ENCODE data around the gene RPS6KA1.
"Not testable (repeated sequence)": the region's sequence is repeated elsewhere in the genome, so short reads cannot be mapped to it uniquely, and the experiment has no call there.

The RPS6KA1 gene

GRCh38 chr1:26555550-26555981 is 26.0 kb downstream of the RPS6KA1 start:
- DNase-seq (ENCODE audit: low spot score), result no peak

GRCh38 chr1:26556111-26556510 is 26.6 kb downstream of the RPS6KA1 start:
- no peak for DNase-seq (ENCODE audit: low spot score)

- DNase-seq (ENCODE audit: low spot score), result no peak
Measured at GRCh38 chr1:26557008-26557407, 27.4 kb downstream of the RPS6KA1 start.

GRCh38 chr1:26558685-26559048 is 29.1 kb downstream of the RPS6KA1 start:
- DNase-seq (ENCODE audit: low spot score), result no peak

- DNase-seq (ENCODE audit: low spot score), result no peak
Measured at GRCh38 chr1:26560403-26560780, 30.8 kb downstream of the RPS6KA1 start.

- DNase-seq (ENCODE audit: low spot score), result no peak
Measured at GRCh38 chr1:26570287-26570686, 40.7 kb downstream of the RPS6KA1 start.

- DNase-seq (ENCODE audit: low spot score), result no peak
Measured at GRCh38 chr1:26571381-26571780, 41.8 kb downstream of the RPS6KA1 start.

- DNase-seq (ENCODE audit: low spot score), result no peak
Measured at GRCh38 chr1:26574018-26574417, 44.5 kb downstream of the RPS6KA1 start.

- no peak for DNase-seq (ENCODE audit: low spot score)
Measured at GRCh38 chr1:26574719-26575251, 45.2 kb downstream of the RPS6KA1 start.

GRCh38 chr1:26575348-26575747 is 45.8 kb downstream of the RPS6KA1 start:
- no peak for DNase-seq (ENCODE audit: low spot score)

- DNase-seq (ENCODE audit: low spot score), result no peak
Measured at GRCh38 chr1:26578167-26578566, 48.6 kb downstream of the RPS6KA1 start.

- DNase-seq (ENCODE audit: low spot score), result no peak
Measured at GRCh38 chr1:26579681-26580111, 50.1 kb downstream of the RPS6KA1 start.

GRCh38 chr1:26580116-26580515 is 50.6 kb downstream of the RPS6KA1 start:
- no peak for DNase-seq (ENCODE audit: low spot score)

- no peak for DNase-seq (ENCODE audit: low spot score)
Measured at GRCh38 chr1:26581287-26581651, 51.7 kb downstream of the RPS6KA1 start.

- DNase-seq (ENCODE audit: low spot score), result no peak
Measured at GRCh38 chr1:26582053-26582835, 52.7 kb downstream of the RPS6KA1 start.

- DNase-seq (ENCODE audit: low spot score), result no peak
Measured at GRCh38 chr1:26582836-26583460, 53.4 kb downstream of the RPS6KA1 start.

GRCh38 chr1:26583646-26584485 is 54.3 kb downstream of the RPS6KA1 start:
- peak; percentile 60 for DNase-seq (ENCODE audit: low spot score)

GRCh38 chr1:26584588-26584987 is 55.0 kb downstream of the RPS6KA1 start:
- not testable (repeated sequence) for DNase-seq (ENCODE audit: low spot score)

GRCh38 chr1:26585471-26585870 is 55.9 kb downstream of the RPS6KA1 start:
- no peak for DNase-seq (ENCODE audit: low spot score)

GRCh38 chr1:26593385-26593784 is 63.8 kb downstream of the RPS6KA1 start:
- no peak for DNase-seq (ENCODE audit: low spot score)

GRCh38 chr1:26594593-26594992 is 65.0 kb downstream of the RPS6KA1 start:
- not testable (repeated sequence) for DNase-seq (ENCODE audit: low spot score)

- DNase-seq (ENCODE audit: low spot score), result peak; percentile 88
Measured at GRCh38 chr1:26597629-26598039, 68.1 kb downstream of the RPS6KA1 start.

- DNase-seq (ENCODE audit: low spot score), result no peak
Measured at GRCh38 chr1:26598890-26599289, 69.3 kb downstream of the RPS6KA1 start.

All from NAMALWA (cell line).